Gastroesophageal sphincter (tissue), 4 donors: ENCODE data around the gene BRD7. TPM values are rescaled to one million over a fixed set of nuclear protein-coding genes. Genes with fewer than 3 reads are reported as not detected.
A peak's percentile ranks its signal among the peaks of the same experiment; 100 is the strongest.

Source experiments
- ATAC-seq: fragments of 150-250 bp; one replicate; pipeline ENCODE4 v1.9.1; 2016; ENCODE audit warnings: mild to moderate bottlenecking, moderate library complexity
- H3K27ac ChIP-seq, 4 donors: fragments of 200-600 bp; sonication (generic) in 3 of 4; 1 replicate in 3 of 4; 2 replicates in 1 of 4; pipeline ENCODE4 v1.5.1; 2016 to 2019
- H3K27me3 ChIP-seq: fragments of 200-600 bp; sonication (generic); one replicate; pipeline ENCODE4 v1.5.1; 2019
- H3K36me3 ChIP-seq, 2 donors: fragments of 200-600 bp; sonication (generic); one replicate each; pipeline ENCODE4 v1.5.1; 2019; ENCODE audit warnings: control low read depth in 1 of 2
- H3K4me1 ChIP-seq, 3 donors: fragments of 200-600 bp; sonication (generic); 1 replicate in 2 of 3; 2 replicates in 1 of 3; pipeline ENCODE4 v1.5.1; 2016 to 2019; ENCODE audit warnings: control low read depth in 2 of 3
- H3K4me3 ChIP-seq, 2 donors: fragments of 200-600 bp; sonication (generic); one replicate each; pipeline ENCODE4 v1.5.1; 2019; ENCODE audit warnings: mild to moderate bottlenecking in 1 of 2, moderate library complexity in 1 of 2
- H3K9me3 ChIP-seq, 3 donors: fragments of 200-600 bp; sonication (generic); one replicate each; pipeline ENCODE4 v1.5.1; 2017 to 2019; ENCODE audit warnings: control low read depth in 2 of 3
- CTCF ChIP-seq, 4 experiments: fragments of 200-600 bp in 2 of 4; fragments of 450-650 bp in 2 of 4; sonication (generic) in 1 of 4; IDR thresholded peaks; one replicate each; pipeline ENCODE4 v1.5.1; 2017 to 2019; ENCODE audit warnings: antibody characterized with exemption in 4 of 4, mild to moderate bottlenecking in 2 of 4, moderate library complexity in 2 of 4
- EP300 ChIP-seq: sonication (generic); formaldehyde crosslinking; IDR thresholded peaks from one replicate; pipeline ENCODE4 v1.6.1; 2017; ENCODE audit warnings: antibody characterized with exemption, mild to moderate bottlenecking
- POLR2A ChIP-seq, 2 donors: fragments of 450-650 bp; IDR thresholded peaks; one replicate each; pipeline ENCODE4 v1.6.1; 2017; ENCODE audit warnings: antibody characterized with exemption in 2 of 2, mild to moderate bottlenecking in 2 of 2, moderate library complexity in 1 of 2
- POLR2AphosphoS5 ChIP-seq: sonication (generic); formaldehyde crosslinking; IDR thresholded peaks from one replicate; pipeline ENCODE4 v1.6.1; 2017; ENCODE audit warnings: antibody characterized with exemption
- WGBS, 2 donors: methylation state at CpG; one replicate each; pipeline ENCODE4 v1.1.5; 2018; ENCODE audit warnings: low coverage in 1 of 2; 5-methylcytosine and 5-hydroxymethylcytosine counted together
- total RNA-seq, 4 donors: library from RNA; depleted of rRNA; stranded (reverse); fragments of >200 nt; gene quantifications; one replicate each; pipeline ENCODE4 v1.1.0, GENCODE V29; 2016

The BRD7 gene
- total RNA-seq, 4 donors from 2014 or later: 59.1 to 84.0 (median 70.5) TPM

GRCh38 chr16:50300942-50301625, 67.7 kb downstream of the BRD7 start:
- TF ChIP-seq POLR2AphosphoS5 (peak; percentile 40), EP300 (no peak)
- Histone ChIP-seq H3K9me3 (no peaks in the 10 kb centered on the region), H3K36me3 (peaks cover 0 to 20% of the 10 kb centered on the region in 2 donors), H3K4me1 (peaks cover 0 to 17% (median 4%) of the 10 kb centered on the region in 3 donors), H3K27me3 (no peaks in the 10 kb centered on the region), H3K27ac (peak overlapping the region in 3 of 4 donors; percentile 45 to 72 (median 61)), H3K4me3 (no peak overlapping the region)
- WGBS, 2 donors: 69% methylated on average over 11 of the region's 23 CpGs; no CpG with 5 or more reads in 1 of the 2 donors
- ATAC-seq: peak; percentile 47

- TF ChIP-seq POLR2AphosphoS5: no peak
- no peak for TF ChIP-seq POLR2A (IDR thresholded peaks at IDR 0.05)
- no peak for TF ChIP-seq CTCF (IDR thresholded peaks at IDR 0.05)
- no peak for TF ChIP-seq EP300
- Histone ChIP-seq H3K9me3 (no peaks in the 10 kb centered on the region), H3K4me3 (no peak overlapping the region), H3K27ac (no peak overlapping the region), H3K27me3 (no peaks in the 10 kb centered on the region), H3K36me3 (peaks cover 0 to 20% of the 10 kb centered on the region in 2 donors), H3K4me1 (peaks cover 0 to 17% (median 4%) of the 10 kb centered on the region in 3 donors)
- whole genome bisulfite sequencing, 2 donors: 40 to 96% methylated on average over 1 to 4 of the region's 12 CpGs
- ATAC-seq: no peak
Observed at GRCh38 chr16:50299508-50300105, 69.2 kb downstream of the BRD7 start.

- TF ChIP-seq CTCF (IDR thresholded peaks at IDR 0.05): no peak
- no peak for TF ChIP-seq POLR2A (IDR thresholded peaks at IDR 0.05)
- H3K27ac ChIP-seq: no peak overlapping the region
- WGBS, 2 donors: 90% methylated on average over 2 of the region's 29 CpGs; no CpG with 5 or more reads in 1 of the 2 donors
Observed at GRCh38 chr16:50298591-50299507, 69.9 kb downstream of the BRD7 start.

GRCh38 chr16:50298075-50298460, 70.7 kb downstream of the BRD7 start:
- TF ChIP-seq POLR2A (IDR thresholded peaks at IDR 0.05) (no peak), POLR2AphosphoS5 (no peak), EP300 (no peak), CTCF (IDR thresholded peaks at IDR 0.05) (no peak)
- ATAC-seq: no peak
- Histone ChIP-seq H3K4me1 (peaks cover 0 to 17% (median 4%) of the 10 kb centered on the region in 3 donors), H3K27ac (no peak overlapping the region), H3K9me3 (no peaks in the 10 kb centered on the region), H3K27me3 (no peaks in the 10 kb centered on the region), H3K4me3 (no peak overlapping the region), H3K36me3 (peaks cover 0 to 28% of the 10 kb centered on the region in 2 donors)
- WGBS, 2 donors: 92 to 100% methylated on average over 4 to 7 of the region's 7 CpGs

More at GRCh38 chr16:50298591-50299507, 69.9 kb downstream of the BRD7 start:
- Histone ChIP-seq H3K27me3 (no peaks in the 10 kb centered on the region), H3K4me1 (peaks cover 0 to 17% (median 4%) of the 10 kb centered on the region in 3 donors), H3K36me3 (peaks cover 0 to 25% of the 10 kb centered on the region in 2 donors), H3K9me3 (no peaks in the 10 kb centered on the region), H3K4me3 (no peak overlapping the region)
- ATAC-seq: no peak
